HL-60 (cell line): ENCODE data around the gene ATXN2L.
A peak's percentile ranks its signal among the peaks of the same experiment; 100 is the strongest.

ENCODE experiments used
- DNase-seq, 2 experiments: peaks; one replicate each; pipeline ENCODE4 v3.0.0-alpha.2; 2010 to 2020; ENCODE audit warnings: low read depth in 1 of 2, low spot score in 1 of 2
- H3K27ac ChIP-seq: fragments of 250-450 bp; sonication (Bioruptor Pico); replicated peaks from 2 replicates; pipeline ENCODE4 v1.5.1; 2020; ENCODE audit warnings: mild to moderate bottlenecking, moderate library complexity
- H3K27me3 ChIP-seq: fragments of 250-450 bp; sonication (Bioruptor Pico); 2 replicates; pipeline ENCODE4 v1.5.1; 2021; ENCODE audit warnings: mild to moderate bottlenecking, moderate library complexity; ENCODE audit not compliant: insufficient read depth, poor library complexity, severe bottlenecking
- H3K4me3 ChIP-seq: replicated peaks from 2 replicates; pipeline ENCODE4 v1.5.1; 2011; ENCODE audit warnings: mild to moderate bottlenecking, control low read depth, low read length; ENCODE audit not compliant: insufficient read depth
- CTCF ChIP-seq: IDR thresholded peaks from one replicate; pipeline ENCODE4 v1.5.1; 2011; ENCODE audit warnings: low read length, control low read depth, inconsistent platforms; ENCODE audit not compliant: insufficient read depth
- GABPA ChIP-seq: IDR thresholded peaks from 2 replicates; pipeline ENCODE4 v1.6.1; 2012; ENCODE audit warnings: low read depth
- POLR2AphosphoS5 ChIP-seq: IDR thresholded peaks from 2 replicates; pipeline ENCODE4 v1.6.1; 2012; ENCODE audit warnings: low read depth
- REST ChIP-seq: IDR thresholded peaks from 2 replicates; pipeline ENCODE4 v1.6.1; 2012; ENCODE audit warnings: low read depth; ENCODE audit not compliant: insufficient replicate concordance
- SPI1 ChIP-seq: IDR thresholded peaks from 2 replicates; pipeline ENCODE4 v1.6.1; 2012; ENCODE audit warnings: low read depth, mild to moderate bottlenecking, borderline replicate concordance

ATXN2L gene

DNA sequence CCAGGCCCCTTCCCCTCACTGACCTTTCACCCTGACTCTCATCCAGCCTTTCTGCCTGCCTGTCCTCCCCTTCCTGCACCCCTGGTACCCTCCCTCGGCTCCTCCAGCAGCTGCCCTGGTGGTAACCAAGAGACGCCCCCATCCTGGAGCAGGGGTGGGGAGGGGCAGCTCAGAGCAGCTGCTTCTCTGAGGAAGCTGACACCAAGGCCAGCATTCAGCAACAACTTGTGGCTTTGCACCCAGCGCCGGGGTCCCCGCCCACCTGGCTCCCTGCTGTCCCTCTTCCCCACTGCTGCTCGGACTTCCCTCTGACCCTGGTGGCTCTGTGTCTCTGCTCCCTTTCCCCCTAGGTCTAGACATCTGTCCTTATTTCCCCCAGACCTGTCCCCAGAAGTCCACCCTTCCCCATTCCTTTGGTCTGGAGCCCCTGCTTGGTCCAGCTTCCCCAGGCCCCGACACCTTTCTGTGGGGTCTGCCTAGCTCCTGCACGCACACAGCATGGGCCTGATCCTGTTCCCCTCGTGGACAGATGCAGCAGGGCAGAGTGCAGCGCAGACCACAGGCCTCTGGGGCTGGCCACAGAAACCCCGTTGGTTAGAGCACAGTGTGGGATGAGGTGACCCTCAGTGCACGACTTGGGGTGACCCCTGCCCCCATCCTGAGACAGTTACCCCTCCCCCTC is 54.3 kb downstream of the ATXN2L start:
- Histone ChIP-seq H3K27ac (no peak overlapping the region), H3K4me3 (no peak overlapping the region), H3K27me3 (no peaks in the 10 kb centered on the region)
- DNase-seq = peak in 1 of 2 experiments; percentile 13
- TF ChIP-seq REST (no peak), GABPA (no peak), CTCF (no peak), SPI1 (no peak), POLR2AphosphoS5 (no peak)

DNA sequence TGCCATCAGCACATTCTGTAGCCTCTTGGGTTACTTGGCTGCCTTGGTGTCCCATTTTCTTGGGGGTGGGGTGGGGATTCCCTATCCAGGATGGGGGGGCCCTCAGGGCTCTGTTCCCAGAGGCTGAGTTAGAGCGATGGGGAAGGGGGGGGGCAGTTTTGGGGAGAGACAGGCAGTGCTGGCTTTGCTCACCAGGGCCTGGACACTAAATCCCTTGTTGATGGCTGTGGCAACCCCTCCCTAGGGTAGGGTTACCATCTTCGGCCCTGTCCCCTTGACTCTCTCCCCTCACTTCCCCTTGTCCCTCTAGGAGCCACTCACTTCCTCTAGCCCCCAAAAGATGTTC is 54.8 kb downstream of the ATXN2L start:
- H3K27ac ChIP-seq = no peak overlapping the region
- TF ChIP-seq REST (no peak), CTCF (no peak), SPI1 (no peak), POLR2AphosphoS5 (no peak), GABPA (no peak)

DNA sequence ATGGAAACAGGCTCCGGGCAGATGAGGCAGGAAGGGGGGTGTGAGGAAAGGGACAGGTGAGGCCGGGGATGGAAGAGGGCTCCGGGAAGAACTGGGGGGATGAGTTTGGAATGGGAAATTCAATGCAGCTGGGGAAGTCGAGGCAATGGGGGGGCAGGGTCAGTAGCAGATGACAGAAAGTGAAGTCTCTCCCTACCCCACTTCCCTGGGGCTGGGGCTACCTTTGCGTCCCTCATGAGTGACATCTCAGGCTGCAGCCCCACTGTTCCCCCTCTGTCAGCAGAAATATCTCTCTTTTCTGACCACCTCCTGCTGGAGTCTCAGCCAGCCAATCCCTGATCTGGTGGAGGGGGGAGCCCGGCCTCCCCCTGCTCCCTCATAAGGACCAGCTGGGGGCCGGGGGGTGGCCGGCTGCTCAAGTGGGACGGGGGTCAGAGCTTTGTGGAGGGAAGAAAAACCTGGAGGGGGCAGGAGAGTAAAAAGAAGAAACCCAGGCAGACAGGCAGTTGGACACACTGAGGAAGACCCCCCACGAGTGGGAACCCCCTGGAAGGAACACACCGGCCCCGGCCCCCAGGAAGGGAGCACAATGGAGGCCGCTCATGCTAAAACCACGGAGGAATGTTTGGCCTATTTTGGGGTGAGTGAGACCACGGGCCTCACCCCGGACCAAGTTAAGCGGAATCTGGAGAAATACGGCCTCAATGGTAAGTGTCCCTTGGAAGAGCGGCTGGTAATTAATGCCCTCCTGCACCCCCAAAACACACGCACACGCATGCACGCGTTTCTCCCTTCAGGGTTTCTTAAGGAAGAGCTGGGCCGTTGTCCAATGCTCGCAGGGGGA is 55.5 kb downstream of the ATXN2L start, which contains the start of gene ATP2A1:
Gene ATP2A1, plus strand, starts transcription at position 406 of the 844 bp plus-strand sequence. Its CDS starts 184 bp downstream, at position 590.
- TF ChIP-seq CTCF = no peak
- TF ChIP-seq GABPA = no peak
- TF ChIP-seq REST = no peak
- no peak for TF ChIP-seq POLR2AphosphoS5
- TF ChIP-seq SPI1 = no peak
- Histone ChIP-seq H3K27ac (no peak within 1 kb of the TSS), H3K4me3 (peak within 1 kb of the TSS; percentile 67), H3K27me3 (no peaks in the 10 kb centered on the region)
- no peak for DNase-seq

More for the DNA sequence above, 54.8 kb downstream of the ATXN2L start:
- H3K4me3 ChIP-seq = no peak overlapping the region
- no peaks in the 10 kb centered on the region for H3K27me3 ChIP-seq
- DNase-seq = no peak
